HFF-Myc (cell line): ENCODE results near the gene YBX1.

Experiments
- DNase-seq: peaks from one replicate; pipeline ENCODE4 v3.0.0-alpha.2; 2011; ENCODE audit warnings: low read depth; ENCODE audit errors: extremely low read depth
- H3K4me3 ChIP-seq: replicated peaks from 2 replicates; pipeline ENCODE4 v1.5.1; 2011; ENCODE audit warnings: low read depth, mild to moderate bottlenecking, control low read depth, low read length
- CTCF ChIP-seq: IDR thresholded peaks from 2 replicates; pipeline ENCODE4 v1.5.1; 2012; ENCODE audit warnings: mild to moderate bottlenecking, low read depth, low read length, control low read depth; ENCODE audit errors: missing control alignments

Gene YBX1

GRCh38 chr1:42738678-42739226 is 56.5 kb downstream of the YBX1 start:
- H3K4me3 ChIP-seq, result no peak overlapping the region
- no peak for DNase-seq
- TF ChIP-seq CTCF, result no peak

- TF ChIP-seq CTCF, result no peak
- H3K4me3 ChIP-seq, result no peak within 1 kb of the TSS
Observed at GRCh38 chr1:42739753-42740700, 57.8 kb downstream of the YBX1 start, which contains the start of gene CLDN19. CLDN19 (minus strand) TSS chr1:42740236; CDS start chr1:42740063, 173 bp downstream.

GRCh38 chr1:42740851-42741580 is 58.8 kb downstream of the YBX1 start:
- H3K4me3 ChIP-seq, result no peak overlapping the region
- no peak for TF ChIP-seq CTCF
- DNase-seq, result no peak

More at GRCh38 chr1:42739753-42740700, 57.8 kb downstream of the YBX1 start, which contains the start of gene CLDN19:
- DNase-seq, result no peak

GRCh38 chr1:42741706-42742105 is 59.5 kb downstream of the YBX1 start:
- no peak for DNase-seq
- no peak for TF ChIP-seq CTCF
- no peak overlapping the region for H3K4me3 ChIP-seq

GRCh38 chr1:42742141-42742540 is 59.9 kb downstream of the YBX1 start:
- no peak for DNase-seq
- H3K4me3 ChIP-seq, result no peak overlapping the region
- no peak for TF ChIP-seq CTCF

GRCh38 chr1:42742617-42743316 is 60.5 kb downstream of the YBX1 start:
- TF ChIP-seq CTCF, result no peak
- no peak for DNase-seq
- no peak overlapping the region for H3K4me3 ChIP-seq
